Measurements from ENCODE around the gene POU3F2.

Gene POU3F2

GRCh38 chr6:98880486-98880885, 46.1 kb downstream of the POU3F2 start:
- H3K36me3 ChIP-seq (replicated peaks), result no peaks in the 10 kb centered on the region
- H3K9me3 ChIP-seq, result no peaks in the 10 kb centered on the region
- in situ Hi-C loops (cut with MboI; ENCODE audit: low sequenced_read_pairs), result loop anchor here (25.0 kb wide), 1 partner anchor 232 kb away; no protein-coding TSS in a partner anchor
- peaks cover 6% of the 10 kb centered on the region; the same call in 1 of the 2 replicates for H3K4me1 ChIP-seq
- no peak overlapping the region for H3K4me3 ChIP-seq
- no peaks in the 10 kb centered on the region for H3K27me3 ChIP-seq (ENCODE audit: low read depth)
- no peak for DNase-seq (ENCODE audit: low spot score in 2 of 2)

- Histone ChIP-seq H3K4me1 (peaks cover 9% of the 10 kb centered on the region), H3K4me3 (no peak overlapping the region), H3K36me3 (replicated peaks) (peaks cover 4% of the 10 kb centered on the region), H3K27me3 (ENCODE audit: low read depth) (no peaks in the 10 kb centered on the region), H3K9me3 (no peaks in the 10 kb centered on the region)
- DNase-seq (ENCODE audit: low spot score in 2 of 2), result no peak
- in situ Hi-C loops (cut with MboI; ENCODE audit: low sequenced_read_pairs), result loop anchor here (25.0 kb wide), 1 partner anchor 227 kb away; no protein-coding TSS in a partner anchor
Measured at GRCh38 chr6:98885330-98885729, 51.0 kb downstream of the POU3F2 start.

DNA sequence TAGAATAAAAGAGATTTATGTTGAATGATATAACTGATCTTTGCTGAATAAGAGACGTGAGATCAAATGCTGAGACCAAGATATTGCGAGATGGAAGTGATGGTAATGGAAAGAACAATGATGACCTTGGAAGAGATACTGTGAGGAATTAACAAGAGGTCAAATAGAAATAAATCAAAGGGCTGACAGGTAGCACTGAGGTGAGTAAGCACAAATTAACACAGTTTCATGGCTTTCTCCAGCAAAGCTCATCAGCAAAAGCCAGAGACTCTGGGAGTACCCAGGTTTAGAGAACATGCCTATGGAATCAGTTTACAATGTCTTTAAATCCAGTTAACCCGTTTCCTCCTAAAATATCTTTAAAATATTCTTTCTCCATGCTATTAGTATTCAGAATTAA, 53.3 kb downstream of the POU3F2 start:
- no peaks in the 10 kb centered on the region for H3K9me3 ChIP-seq
- peaks cover 4% of the 10 kb centered on the region for H3K36me3 ChIP-seq (replicated peaks)
- no peak for DNase-seq (ENCODE audit: low spot score in 2 of 2)
- H3K4me1 ChIP-seq, result peaks cover 11% of the 10 kb centered on the region
- in situ Hi-C loops (cut with MboI; ENCODE audit: low sequenced_read_pairs), result loop anchor here (25.0 kb wide), 1 partner anchor 225 kb away; no protein-coding TSS in a partner anchor
- H3K27me3 ChIP-seq (ENCODE audit: low read depth), result no peaks in the 10 kb centered on the region
- H3K4me3 ChIP-seq, result no peak overlapping the region
